ENCODE data around the gene COMTD1.

The COMTD1 gene

GRCh38 chr10:75250934-75251333, 15.2 kb upstream of the COMTD1 start:
- TF ChIP-seq ZFP3 (CRISPR knock-in tag; IDR thresholded peaks at IDR 0.05), result no peak
- no peak for TF ChIP-seq SNAI2 (CRISPR knock-in tag; IDR thresholded peaks at IDR 0.05)
- ATAC-seq, result no peak

GRCh38 chr10:75247797-75248196, 12.0 kb upstream of the COMTD1 start:
- no peak for ATAC-seq
- TF ChIP-seq ARNTL (CRISPR knock-in tag; IDR thresholded peaks at IDR 0.05; ENCODE audit: borderline replicate concordance, low read depth) (no peak), ZNF565 (CRISPR knock-in tag; conservative IDR thresholded peaks at IDR 0.05; ENCODE audit: low read depth) (no peak), ZFP3 (CRISPR knock-in tag; IDR thresholded peaks at IDR 0.05) (no peak), SNAI2 (CRISPR knock-in tag; IDR thresholded peaks at IDR 0.05) (no peak), ZC3H10 (CRISPR knock-in tag; IDR thresholded peaks at IDR 0.05) (no peak), CSRNP3 (CRISPR knock-in tag; IDR thresholded peaks at IDR 0.05) (no peak), TSHZ2 (CRISPR knock-in tag; IDR thresholded peaks at IDR 0.05) (no peak), BACH2 (CRISPR knock-in tag; IDR thresholded peaks at IDR 0.05; ENCODE audit: borderline replicate concordance) (no peak), TCF4 (CRISPR knock-in tag; IDR thresholded peaks at IDR 0.05; ENCODE audit: borderline replicate concordance) (no peak)

GRCh38 chr10:75246506-75246905, 10.7 kb upstream of the COMTD1 start:
- no peak for ATAC-seq

More at GRCh38 chr10:75246506-75246905, 10.7 kb upstream of the COMTD1 start:
- TF ChIP-seq TCF4 (CRISPR knock-in tag; IDR thresholded peaks at IDR 0.05; ENCODE audit: borderline replicate concordance) (no peak), ZNF8 (CRISPR knock-in tag; IDR thresholded peaks at IDR 0.05) (no peak), ZFP30 (CRISPR knock-in tag; IDR thresholded peaks at IDR 0.05) (no peak), ZNF70 (CRISPR knock-in tag; IDR thresholded peaks at IDR 0.05) (no peak), CREB5 (CRISPR knock-in tag; IDR thresholded peaks at IDR 0.05; ENCODE audit: low read depth) (no peak), OSR1 (CRISPR knock-in tag; IDR thresholded peaks at IDR 0.05) (no peak), ZFP3 (CRISPR knock-in tag; IDR thresholded peaks at IDR 0.05) (no peak), POU6F1 (CRISPR knock-in tag; IDR thresholded peaks at IDR 0.05; ENCODE audit: borderline replicate concordance, low read depth) (no peak), RARB (CRISPR knock-in tag; IDR thresholded peaks at IDR 0.05) (no peak), SNAI2 (CRISPR knock-in tag; IDR thresholded peaks at IDR 0.05) (no peak), CSRNP3 (CRISPR knock-in tag; IDR thresholded peaks at IDR 0.05) (no peak), CSDC2 (CRISPR knock-in tag; IDR thresholded peaks at IDR 0.05) (no peak), ARNTL (CRISPR knock-in tag; IDR thresholded peaks at IDR 0.05; ENCODE audit: borderline replicate concordance, low read depth) (no peak), ISL1 (CRISPR knock-in tag; IDR thresholded peaks at IDR 0.05) (no peak), ESRRG (CRISPR knock-in tag; IDR thresholded peaks at IDR 0.05) (no peak), TOX (CRISPR knock-in tag; IDR thresholded peaks at IDR 0.05; ENCODE audit: borderline replicate concordance) (no peak), GLIS3 (CRISPR knock-in tag; IDR thresholded peaks at IDR 0.05) (no peak), BACH2 (CRISPR knock-in tag; IDR thresholded peaks at IDR 0.05; ENCODE audit: borderline replicate concordance) (no peak), ZNF565 (CRISPR knock-in tag; conservative IDR thresholded peaks at IDR 0.05; ENCODE audit: low read depth) (no peak)
